Measurements from ENCODE around the gene PMEL. TPM values are rescaled to one million over a fixed set of nuclear protein-coding genes. Genes with fewer than 3 reads are reported as not detected.
"Not testable (repeated sequence)": the region's sequence is repeated elsewhere in the genome, so short reads cannot be mapped to it uniquely, and the experiment has no call there.

Gene PMEL
- total RNA-seq, 1 donor from 2014 or later: 1.0 TPM

DNA sequence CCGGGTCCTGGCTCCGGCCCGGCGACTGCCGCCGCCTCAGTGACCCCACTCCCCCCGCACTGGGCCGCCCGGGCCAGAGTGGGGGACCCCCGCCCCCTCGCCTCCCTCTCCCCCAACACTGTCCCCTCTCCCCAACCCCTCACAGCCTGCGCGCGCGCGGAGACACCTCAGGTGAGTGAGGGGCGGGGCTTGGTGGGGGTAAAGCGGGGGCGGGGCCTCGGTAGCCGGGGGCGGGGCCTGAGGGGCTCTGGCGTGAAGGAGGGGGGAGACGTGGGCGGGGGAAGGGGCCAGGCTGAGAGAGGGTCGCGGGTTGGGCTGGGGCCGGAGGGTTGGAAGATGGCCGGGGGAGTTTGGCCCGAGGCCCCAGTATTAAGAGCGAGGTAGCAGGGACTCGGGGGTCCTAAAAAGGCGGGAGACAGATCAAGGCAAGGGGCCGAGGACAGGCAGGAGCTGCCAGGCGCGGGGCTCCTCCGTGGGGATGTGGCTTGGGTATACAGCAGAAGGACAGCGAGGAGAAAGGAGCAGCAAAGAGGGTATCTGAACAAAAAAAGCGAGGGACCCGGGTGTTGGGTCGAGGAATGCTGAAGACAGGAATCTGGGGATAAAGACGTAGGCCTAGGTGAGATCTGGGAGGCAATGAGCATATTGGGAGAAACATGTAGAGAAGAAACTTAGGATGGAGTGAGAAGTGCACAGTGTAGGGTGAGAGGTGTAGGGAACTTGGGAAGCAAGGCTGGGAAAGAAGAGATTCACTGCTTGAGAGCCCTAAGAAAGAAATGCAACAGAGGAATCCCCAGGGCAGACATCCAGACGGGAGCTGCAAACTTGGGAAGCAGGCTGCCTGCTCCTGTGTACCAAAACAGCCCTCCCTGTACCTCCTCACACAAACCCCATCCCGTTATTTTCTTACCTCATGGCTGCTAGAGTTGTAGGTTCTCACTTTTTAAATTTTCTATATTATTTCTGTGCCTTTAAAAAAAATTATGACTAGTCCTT, 42.0 kb upstream of the PMEL start:
- DNase-seq (ENCODE audit: extremely low spot score, unreplicated experiment): peak; percentile 88
- TF ChIP-seq, protein P1, sequence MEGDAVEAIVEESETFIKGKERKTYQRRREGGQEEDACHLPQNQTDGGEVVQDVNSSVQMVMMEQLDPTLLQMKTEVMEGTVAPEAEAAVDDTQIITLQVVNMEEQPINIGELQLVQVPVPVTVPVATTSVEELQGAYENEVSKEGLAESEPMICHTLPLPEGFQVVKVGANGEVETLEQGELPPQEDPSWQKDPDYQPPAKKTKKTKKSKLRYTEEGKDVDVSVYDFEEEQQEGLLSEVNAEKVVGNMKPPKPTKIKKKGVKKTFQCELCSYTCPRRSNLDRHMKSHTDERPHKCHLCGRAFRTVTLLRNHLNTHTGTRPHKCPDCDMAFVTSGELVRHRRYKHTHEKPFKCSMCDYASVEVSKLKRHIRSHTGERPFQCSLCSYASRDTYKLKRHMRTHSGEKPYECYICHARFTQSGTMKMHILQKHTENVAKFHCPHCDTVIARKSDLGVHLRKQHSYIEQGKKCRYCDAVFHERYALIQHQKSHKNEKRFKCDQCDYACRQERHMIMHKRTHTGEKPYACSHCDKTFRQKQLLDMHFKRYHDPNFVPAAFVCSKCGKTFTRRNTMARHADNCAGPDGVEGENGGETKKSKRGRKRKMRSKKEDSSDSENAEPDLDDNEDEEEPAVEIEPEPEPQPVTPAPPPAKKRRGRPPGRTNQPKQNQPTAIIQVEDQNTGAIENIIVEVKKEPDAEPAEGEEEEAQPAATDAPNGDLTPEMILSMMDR (IDR thresholded peaks at IDR 0.05): no peak
- no peaks in the 10 kb centered on the region for H3K9me3 Mint-ChIP-seq (ENCODE audit: unreplicated experiment)

DNA sequence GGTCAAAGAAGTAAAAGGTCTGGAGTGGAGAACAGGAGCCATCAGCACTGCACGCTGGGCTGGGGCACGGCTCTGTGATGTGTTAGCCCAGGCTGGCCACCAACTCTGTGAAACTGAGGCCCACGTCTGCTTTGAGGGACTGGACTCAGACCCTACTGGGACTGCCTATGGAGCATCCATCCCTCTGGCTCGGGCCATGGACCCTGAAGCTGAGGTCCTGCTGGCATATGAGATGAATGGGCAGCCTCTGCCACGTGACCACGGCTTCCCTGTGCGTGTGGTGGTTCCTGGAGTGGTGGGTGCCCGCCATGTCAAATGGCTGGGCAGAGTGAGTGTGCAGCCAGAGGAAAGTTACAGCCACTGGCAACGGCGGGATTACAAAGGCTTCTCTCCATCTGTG, 38.4 kb upstream of the PMEL start:
- peaks cover 16% of the 10 kb centered on the region for H3K36me3 Mint-ChIP-seq (ENCODE audit: unreplicated experiment)
- no peak overlapping the region for H3K4me3 Mint-ChIP-seq (ENCODE audit: unreplicated experiment)
- no peaks in the 10 kb centered on the region for H3K27me3 Mint-ChIP-seq (ENCODE audit: unreplicated experiment)
- no peak for DNase-seq (ENCODE audit: extremely low spot score, unreplicated experiment)
- peaks cover 18% of the 10 kb centered on the region for H3K4me1 Mint-ChIP-seq (ENCODE audit: unreplicated experiment)
- H3K27ac Mint-ChIP-seq (ENCODE audit: unreplicated experiment): no peak overlapping the region
- TF ChIP-seq, protein P1 (IDR thresholded peaks at IDR 0.05): no peak
- H3K9me3 Mint-ChIP-seq (ENCODE audit: unreplicated experiment): no peaks in the 10 kb centered on the region

More for the DNA sequence above, 42.0 kb upstream of the PMEL start:
- Mint-ChIP-seq H3K27ac (ENCODE audit: unreplicated experiment) (peak overlapping the region; percentile 82), H3K4me3 (ENCODE audit: unreplicated experiment) (peak overlapping the region; percentile 80), H3K27me3 (ENCODE audit: unreplicated experiment) (no peaks in the 10 kb centered on the region), H3K4me1 (ENCODE audit: unreplicated experiment) (peaks cover 15% of the 10 kb centered on the region), H3K36me3 (ENCODE audit: unreplicated experiment) (peaks cover 8% of the 10 kb centered on the region)

DNA sequence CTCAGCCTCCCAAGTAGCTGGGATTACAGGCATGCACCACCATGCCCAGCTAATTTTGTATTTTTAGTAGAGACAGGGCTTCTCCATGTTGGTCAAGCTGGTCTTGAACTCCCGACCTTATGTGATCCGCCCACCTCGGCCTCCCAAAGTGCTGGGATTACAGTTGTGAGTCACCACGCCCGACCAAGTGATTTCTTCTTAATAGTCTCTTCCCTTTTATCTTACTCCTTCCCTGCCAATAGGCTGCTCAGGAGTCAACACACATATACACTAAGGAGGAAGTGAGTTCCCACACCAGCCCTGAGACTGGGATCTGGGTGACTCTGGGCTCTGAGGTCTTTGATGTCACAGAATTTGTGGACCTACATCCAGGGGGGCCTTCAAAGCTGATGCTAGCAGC, 37.5 kb upstream of the PMEL start:
- not testable (repeated sequence) for H3K4me3 Mint-ChIP-seq (ENCODE audit: unreplicated experiment); H3K9me3 Mint-ChIP-seq (ENCODE audit: unreplicated experiment); H3K27ac Mint-ChIP-seq (ENCODE audit: unreplicated experiment); H3K27me3 Mint-ChIP-seq (ENCODE audit: unreplicated experiment); DNase-seq (ENCODE audit: extremely low spot score, unreplicated experiment)
- Mint-ChIP-seq H3K4me1 (ENCODE audit: unreplicated experiment) (peaks cover 14% of the 10 kb centered on the region), H3K36me3 (ENCODE audit: unreplicated experiment) (peaks cover 16% of the 10 kb centered on the region)

DNA sequence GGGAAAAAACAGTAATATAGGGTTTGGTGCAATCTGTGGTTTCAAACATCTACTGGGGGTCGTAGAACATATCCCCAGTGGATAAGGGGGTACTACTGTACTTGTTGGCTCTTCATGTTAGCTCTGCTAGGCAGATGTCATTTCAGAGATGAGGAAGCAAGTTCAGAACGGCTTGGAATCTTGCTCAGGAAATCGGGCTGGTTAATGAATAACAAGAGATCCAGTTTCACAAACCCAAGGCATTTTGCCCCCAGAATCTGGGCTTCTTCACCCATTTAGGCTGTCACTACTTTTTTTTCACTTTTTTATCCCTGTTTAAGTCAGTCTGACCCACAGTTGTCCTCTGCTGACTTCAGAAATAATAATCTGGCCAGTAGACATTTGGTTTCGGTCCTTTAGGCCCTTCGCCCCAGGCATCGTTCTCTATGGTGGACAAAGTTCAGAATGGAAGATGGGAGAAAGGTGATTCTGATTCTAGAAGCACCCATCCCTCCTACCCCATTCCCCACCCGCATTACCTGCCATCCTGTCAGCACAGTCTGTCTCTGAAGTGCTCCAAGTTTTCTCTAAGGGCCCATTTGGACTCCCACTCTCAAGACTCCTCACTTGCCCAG, 35.8 kb upstream of the PMEL start:
- Mint-ChIP-seq H3K36me3 (ENCODE audit: unreplicated experiment) (peaks cover 16% of the 10 kb centered on the region), H3K4me1 (ENCODE audit: unreplicated experiment) (peaks cover 11% of the 10 kb centered on the region)
- TF ChIP-seq, protein P1 (IDR thresholded peaks at IDR 0.05): no peak

DNA sequence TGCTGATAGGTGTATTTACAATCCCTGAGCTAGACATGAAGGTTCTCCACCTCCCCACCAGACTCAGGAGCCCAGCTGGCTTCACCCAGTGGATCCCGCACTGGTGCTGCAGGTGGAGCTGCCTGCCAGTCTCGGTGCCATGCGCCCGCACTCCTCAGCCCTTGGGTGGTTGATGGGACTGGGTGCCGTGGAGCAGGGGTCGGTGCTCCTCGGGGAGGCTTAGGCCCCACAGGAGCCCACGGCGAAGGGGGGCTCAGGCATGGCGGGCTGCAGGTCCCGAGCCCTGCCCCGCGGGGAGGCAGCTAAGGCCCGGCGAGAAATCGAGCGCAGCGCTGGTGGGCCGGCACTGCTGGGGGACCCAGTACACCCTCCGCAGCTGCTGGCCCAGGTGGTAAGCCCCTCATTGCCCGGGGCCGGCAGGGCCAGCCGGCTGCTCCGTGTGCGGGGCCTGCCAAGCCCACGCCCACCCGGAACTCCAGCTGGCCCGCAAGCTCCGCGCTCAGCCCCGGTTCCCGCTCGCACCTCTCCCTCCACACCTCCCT, 34.2 kb upstream of the PMEL start:
- Mint-ChIP-seq H3K36me3 (ENCODE audit: unreplicated experiment) (peaks cover 16% of the 10 kb centered on the region), H3K4me1 (ENCODE audit: unreplicated experiment) (peaks cover 18% of the 10 kb centered on the region)
- H3K9me3 Mint-ChIP-seq (ENCODE audit: unreplicated experiment); H3K27ac Mint-ChIP-seq (ENCODE audit: unreplicated experiment); DNase-seq (ENCODE audit: extremely low spot score, unreplicated experiment); H3K27me3 Mint-ChIP-seq (ENCODE audit: unreplicated experiment); H3K4me3 Mint-ChIP-seq (ENCODE audit: unreplicated experiment): not testable (repeated sequence)

More for the DNA sequence above, 35.8 kb upstream of the PMEL start:
- Mint-ChIP-seq H3K27ac (ENCODE audit: unreplicated experiment) (peak overlapping the region; percentile 48), H3K9me3 (ENCODE audit: unreplicated experiment) (no peaks in the 10 kb centered on the region), H3K27me3 (ENCODE audit: unreplicated experiment) (no peaks in the 10 kb centered on the region), H3K4me3 (ENCODE audit: unreplicated experiment) (no peak overlapping the region)
- no peak for DNase-seq (ENCODE audit: extremely low spot score, unreplicated experiment)

DNA sequence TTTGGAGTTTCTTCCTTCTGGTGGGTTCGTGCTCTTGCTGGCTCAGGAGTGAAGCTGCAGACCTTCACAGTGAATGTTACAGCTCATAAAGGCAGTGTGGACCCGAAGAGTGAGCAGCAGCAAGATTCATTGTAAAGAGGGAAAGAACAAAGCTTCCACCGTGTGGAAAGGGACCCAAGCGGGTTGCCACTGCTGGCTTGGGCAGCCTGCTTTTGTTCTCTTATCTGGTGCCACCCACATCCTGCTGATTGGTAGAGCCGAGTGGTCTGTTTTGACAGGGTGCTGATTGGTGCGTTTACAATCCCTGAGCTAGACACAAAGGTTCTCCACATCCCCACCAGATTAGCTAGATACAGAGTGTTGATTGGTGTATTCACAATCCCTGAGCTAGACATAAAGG, 33.7 kb upstream of the PMEL start:
- not testable (repeated sequence) for H3K27me3 Mint-ChIP-seq (ENCODE audit: unreplicated experiment); DNase-seq (ENCODE audit: extremely low spot score, unreplicated experiment); H3K27ac Mint-ChIP-seq (ENCODE audit: unreplicated experiment); H3K9me3 Mint-ChIP-seq (ENCODE audit: unreplicated experiment); H3K4me3 Mint-ChIP-seq (ENCODE audit: unreplicated experiment)
- H3K36me3 Mint-ChIP-seq (ENCODE audit: unreplicated experiment): peaks cover 14% of the 10 kb centered on the region
- H3K4me1 Mint-ChIP-seq (ENCODE audit: unreplicated experiment): peaks cover 18% of the 10 kb centered on the region
